ENCODE measurements around the gene OR5T2. TPM values are rescaled to one million over a fixed set of nuclear protein-coding genes. Genes with fewer than 3 reads are reported as not detected.

The OR5T2 gene
- total RNA-seq, 2 experiments from 2014 or later, result not detected

- no peak for TF ChIP-seq CTCF (IDR thresholded peaks at IDR 0.05)
- DNase-seq (no peak), ATAC-seq (ENCODE audit: poor library complexity) (no peak)
- no peaks in the 10 kb centered on the region for H3K27me3 ChIP-seq (ENCODE audit: control insufficient read depth in 1 of 2, insufficient read depth in 2 of 2, low read length in 2 of 2)
- no peak overlapping the region for H3K4me3 Mint-ChIP-seq
- H3K36me3 ChIP-seq (ENCODE audit: insufficient read depth, low read length), result no peaks in the 10 kb centered on the region
- intact Hi-C loops (cut with DNase I, micrococcal nuclease), result no loop called here
- no peaks in the 10 kb centered on the region for H3K4me1 Mint-ChIP-seq (ENCODE audit: low read depth)
- H3K4me3 ChIP-seq (ENCODE audit: low read length), result no peak overlapping the region
- H3K9me3 ChIP-seq (ENCODE audit: control insufficient read depth in 1 of 2, insufficient read depth in 1 of 2, low read length in 2 of 2), result no peaks in the 10 kb centered on the region
- CTCF ChIA-PET, result no interaction called here
- H3K27ac Mint-ChIP-seq, result no peak overlapping the region
- H3K36me3 Mint-ChIP-seq (ENCODE audit: low read depth), result no peaks in the 10 kb centered on the region
- POLR2A ChIA-PET, result no interaction called here
- no peak overlapping the region for H3K27ac ChIP-seq (ENCODE audit: low read depth in 1 of 2, low read length in 2 of 2)
- peaks cover 8% of the 10 kb centered on the region for H3K9me3 Mint-ChIP-seq
- H3K4me1 ChIP-seq (ENCODE audit: insufficient read depth, low read length), result no peaks in the 10 kb centered on the region
- H3K27me3 Mint-ChIP-seq, result no peaks in the 10 kb centered on the region
Measured at GRCh38 chr11:56197367-56197766, 36.7 kb downstream of the OR5T2 start.

GRCh38 chr11:56196705-56197104 lies 37.4 kb downstream of the OR5T2 start:
- Mint-ChIP-seq H3K9me3 (peaks cover 8% of the 10 kb centered on the region), H3K36me3 (ENCODE audit: low read depth) (no peaks in the 10 kb centered on the region), H3K4me3 (no peak overlapping the region), H3K27ac (no peak overlapping the region), H3K27me3 (no peaks in the 10 kb centered on the region), H3K4me1 (ENCODE audit: low read depth) (no peaks in the 10 kb centered on the region)
- Histone ChIP-seq H3K4me1 (ENCODE audit: insufficient read depth, low read length) (no peaks in the 10 kb centered on the region), H3K4me3 (ENCODE audit: low read length) (no peak overlapping the region), H3K27me3 (ENCODE audit: control insufficient read depth in 1 of 2, insufficient read depth in 2 of 2, low read length in 2 of 2) (no peaks in the 10 kb centered on the region), H3K27ac (ENCODE audit: low read depth in 1 of 2, low read length in 2 of 2) (no peak overlapping the region), H3K36me3 (ENCODE audit: insufficient read depth, low read length) (no peaks in the 10 kb centered on the region), H3K9me3 (ENCODE audit: control insufficient read depth in 1 of 2, insufficient read depth in 1 of 2, low read length in 2 of 2) (no peaks in the 10 kb centered on the region)
- DNase-seq, result no peak
- ATAC-seq (ENCODE audit: poor library complexity), result no peak
- no peak for TF ChIP-seq CTCF (IDR thresholded peaks at IDR 0.05)
- intact Hi-C loops (cut with DNase I, micrococcal nuclease), result no loop called here
- ChIA-PET POLR2A (no interaction called here), CTCF (no interaction called here)

- Mint-ChIP-seq H3K9me3 (peaks cover 8% of the 10 kb centered on the region), H3K4me1 (ENCODE audit: low read depth) (no peaks in the 10 kb centered on the region)
Measured at GRCh38 chr11:56188602-56189001, 45.5 kb downstream of the OR5T2 start.

More at GRCh38 chr11:56188602-56189001, 45.5 kb downstream of the OR5T2 start:
- Mint-ChIP-seq H3K4me3 (no peak overlapping the region), H3K36me3 (ENCODE audit: low read depth) (no peaks in the 10 kb centered on the region), H3K27me3 (no peaks in the 10 kb centered on the region), H3K27ac (no peak overlapping the region)
- POLR2A ChIA-PET, result no interaction called here
- no peak for TF ChIP-seq CTCF (IDR thresholded peaks at IDR 0.05)
- no peaks in the 10 kb centered on the region for H3K36me3 ChIP-seq (ENCODE audit: insufficient read depth, low read length)
- H3K4me1 ChIP-seq (ENCODE audit: insufficient read depth, low read length), result no peaks in the 10 kb centered on the region
- no peaks in the 10 kb centered on the region for H3K27me3 ChIP-seq (ENCODE audit: control insufficient read depth in 1 of 2, insufficient read depth in 2 of 2, low read length in 2 of 2)
- DNase-seq (no peak), ATAC-seq (ENCODE audit: poor library complexity) (no peak)
- H3K4me3 ChIP-seq (ENCODE audit: low read length), result no peak overlapping the region
- peaks cover 0 to 3% of the 10 kb centered on the region in 2 experiments for H3K9me3 ChIP-seq (ENCODE audit: control insufficient read depth in 1 of 2, insufficient read depth in 1 of 2, low read length in 2 of 2)
- intact Hi-C loops (cut with DNase I, micrococcal nuclease), result no loop called here
- no peak overlapping the region for H3K27ac ChIP-seq (ENCODE audit: low read depth in 1 of 2, low read length in 2 of 2)
- CTCF ChIA-PET, result no interaction called here
